Measurements from ENCODE around the gene AGAP6.
"Not testable (repeated sequence)": the region's sequence is repeated elsewhere in the genome, so short reads cannot be mapped to it uniquely, and the experiment has no call there.

Gene AGAP6

DNA sequence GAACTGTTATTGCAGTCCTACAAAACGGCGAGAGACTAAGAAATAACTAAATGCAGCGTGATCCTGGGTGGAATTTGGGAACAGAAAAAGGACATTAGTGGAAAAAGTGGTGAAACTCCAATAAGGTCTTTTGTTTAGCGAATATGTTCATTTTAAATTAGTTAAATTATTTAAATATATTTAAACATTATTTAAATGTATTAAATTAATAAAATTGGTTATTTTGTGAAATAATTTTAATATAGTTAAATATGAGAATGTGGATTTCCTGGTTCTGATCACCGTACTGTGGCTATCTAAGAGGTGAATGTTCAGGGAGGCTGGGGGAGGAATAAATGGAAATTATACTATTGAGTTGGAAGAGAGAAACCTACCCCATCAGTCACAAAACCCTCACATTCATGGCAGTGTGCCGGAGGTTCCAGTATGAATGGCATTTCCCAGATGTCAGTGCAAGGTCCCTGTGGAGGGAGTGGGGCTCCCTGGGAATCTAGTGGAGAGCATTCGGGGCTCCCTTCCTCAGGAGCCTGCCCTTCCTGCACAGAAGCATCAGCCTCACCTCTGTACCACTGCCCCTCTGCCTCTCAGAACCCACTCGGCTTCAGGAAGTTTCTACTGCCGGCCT lies 27.5 kb downstream of the AGAP6 start:
- H3K9me3 ChIP-seq (ENCODE audit: severe bottlenecking); H3K27me3 ChIP-seq (ENCODE audit: insufficient read depth, low read depth, severe bottlenecking); H3K36me3 ChIP-seq; H3K4me3 ChIP-seq (ENCODE audit: low read depth, low read length); DNase-seq; H3K27ac ChIP-seq: not testable (repeated sequence)

DNA sequence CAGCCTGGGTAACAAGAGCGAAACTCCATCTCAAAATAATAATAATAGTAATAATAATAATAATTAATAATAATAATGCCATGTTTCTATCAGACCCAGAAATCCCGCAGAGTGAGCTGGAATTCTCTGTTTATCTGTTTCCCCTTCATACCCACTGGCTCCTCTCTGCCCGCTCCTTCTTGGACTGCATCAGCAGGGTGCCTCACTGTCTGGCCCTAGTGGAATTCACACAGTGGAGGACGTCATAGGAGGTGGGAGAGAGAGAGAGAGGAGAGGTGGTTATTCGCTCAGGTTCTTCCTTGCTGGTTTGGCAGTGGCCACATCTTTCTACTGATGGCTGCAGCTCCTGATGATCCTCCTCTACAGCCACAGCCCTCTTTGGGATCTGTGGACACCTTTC lies 28.7 kb downstream of the AGAP6 start:
- H3K9me3 ChIP-seq (ENCODE audit: severe bottlenecking); H3K27me3 ChIP-seq (ENCODE audit: insufficient read depth, low read depth, severe bottlenecking); H3K27ac ChIP-seq; H3K4me3 ChIP-seq (ENCODE audit: low read depth, low read length); H3K36me3 ChIP-seq; DNase-seq: not testable (repeated sequence)

DNA sequence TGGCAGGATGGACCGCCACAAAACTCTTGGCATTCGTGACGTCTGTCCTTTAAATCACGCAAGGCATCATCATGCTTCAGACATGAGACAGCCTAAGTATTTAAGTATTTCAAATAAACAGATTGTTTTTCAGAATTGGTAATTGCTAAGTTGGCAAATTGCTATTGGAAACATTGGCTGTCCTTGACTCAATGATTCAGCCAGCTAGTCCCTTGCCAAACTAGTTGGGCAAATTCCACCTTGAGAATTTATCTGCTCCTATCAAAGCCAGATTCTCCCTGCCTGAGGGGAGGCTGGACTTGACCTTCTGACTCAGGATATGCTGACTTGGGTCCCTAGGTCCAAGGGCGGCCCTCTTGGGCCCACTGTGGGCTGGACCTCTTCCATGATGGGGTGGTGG lies 29.4 kb downstream of the AGAP6 start:
- not testable (repeated sequence) for H3K27me3 ChIP-seq (ENCODE audit: insufficient read depth, low read depth, severe bottlenecking); H3K27ac ChIP-seq; DNase-seq; H3K36me3 ChIP-seq; H3K4me3 ChIP-seq (ENCODE audit: low read depth, low read length); H3K9me3 ChIP-seq (ENCODE audit: severe bottlenecking)

DNA sequence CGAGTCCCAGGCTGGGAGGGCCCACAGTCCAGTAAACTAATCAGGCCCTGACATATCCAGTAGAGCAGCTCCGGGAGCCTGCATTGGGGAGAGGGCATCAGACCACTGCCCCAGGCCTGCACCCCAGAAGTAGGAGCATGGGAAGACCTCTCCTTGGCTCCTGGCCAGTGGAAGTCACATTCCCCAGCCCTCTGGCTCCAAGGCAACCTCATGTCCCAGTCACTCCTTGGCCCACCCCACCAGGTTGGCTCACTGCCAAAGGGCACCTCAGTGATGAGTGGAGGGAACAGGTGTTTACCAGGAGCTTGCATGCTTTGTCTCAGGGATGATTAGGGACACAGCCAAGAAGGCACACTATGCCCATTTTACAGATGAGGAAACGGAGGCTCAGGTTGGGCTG lies 31.1 kb downstream of the AGAP6 start:
- H3K36me3 ChIP-seq; H3K27me3 ChIP-seq (ENCODE audit: insufficient read depth, low read depth, severe bottlenecking); H3K9me3 ChIP-seq (ENCODE audit: severe bottlenecking); DNase-seq; H3K27ac ChIP-seq; H3K4me3 ChIP-seq (ENCODE audit: low read depth, low read length): not testable (repeated sequence)

DNA sequence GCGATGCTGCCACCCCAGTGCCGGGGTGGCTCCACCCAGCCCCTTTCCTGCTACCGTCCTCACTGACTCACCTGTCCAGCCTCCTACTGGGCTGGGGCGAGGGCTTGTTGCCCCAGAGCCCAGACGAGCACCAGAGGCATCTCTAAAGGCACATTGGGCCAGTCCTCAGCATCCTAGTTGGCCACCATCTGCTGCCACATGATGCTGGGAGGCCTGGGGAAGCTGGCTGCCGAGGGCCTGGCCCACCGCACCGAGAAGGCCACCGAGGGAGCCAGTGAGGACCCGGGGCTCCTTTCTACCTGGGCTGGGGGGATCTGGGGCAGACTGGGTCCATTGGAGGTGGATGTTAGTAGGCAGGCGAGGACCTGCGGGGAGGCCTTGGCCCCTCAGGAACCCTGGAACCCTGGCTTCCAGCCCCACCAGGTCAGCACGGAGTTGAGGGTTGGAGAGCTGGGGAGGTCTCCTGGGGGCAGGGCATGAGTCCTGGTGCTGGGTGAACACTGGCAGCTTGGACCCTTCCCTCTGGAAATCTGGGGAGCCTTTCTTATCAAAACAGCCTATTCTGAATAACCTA lies 32.3 kb downstream of the AGAP6 start:
- not testable (repeated sequence) for DNase-seq; H3K27ac ChIP-seq; H3K9me3 ChIP-seq (ENCODE audit: severe bottlenecking); H3K27me3 ChIP-seq (ENCODE audit: insufficient read depth, low read depth, severe bottlenecking); H3K4me3 ChIP-seq (ENCODE audit: low read depth, low read length); H3K36me3 ChIP-seq

DNA sequence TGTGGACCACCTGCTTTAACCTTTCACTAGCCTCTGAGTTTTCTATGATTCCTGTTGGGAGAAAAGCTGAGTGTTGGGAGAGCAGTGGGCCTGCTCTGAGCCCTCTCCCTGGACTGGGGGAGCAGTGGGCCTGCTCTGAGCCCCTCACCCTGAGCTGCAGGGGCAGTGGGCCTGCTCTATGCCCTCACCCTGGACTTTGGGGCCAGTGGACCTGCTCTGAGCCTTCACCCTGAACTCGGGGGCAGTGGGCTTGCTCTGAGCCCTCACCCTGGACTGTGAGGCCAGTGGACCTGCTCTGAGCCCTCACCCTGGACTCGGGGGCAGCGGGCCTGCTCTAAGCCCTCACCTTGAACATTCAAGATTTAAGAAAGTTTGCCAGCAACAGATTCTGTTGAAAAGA lies 33.4 kb downstream of the AGAP6 start:
- TF ChIP-seq, protein P1, sequence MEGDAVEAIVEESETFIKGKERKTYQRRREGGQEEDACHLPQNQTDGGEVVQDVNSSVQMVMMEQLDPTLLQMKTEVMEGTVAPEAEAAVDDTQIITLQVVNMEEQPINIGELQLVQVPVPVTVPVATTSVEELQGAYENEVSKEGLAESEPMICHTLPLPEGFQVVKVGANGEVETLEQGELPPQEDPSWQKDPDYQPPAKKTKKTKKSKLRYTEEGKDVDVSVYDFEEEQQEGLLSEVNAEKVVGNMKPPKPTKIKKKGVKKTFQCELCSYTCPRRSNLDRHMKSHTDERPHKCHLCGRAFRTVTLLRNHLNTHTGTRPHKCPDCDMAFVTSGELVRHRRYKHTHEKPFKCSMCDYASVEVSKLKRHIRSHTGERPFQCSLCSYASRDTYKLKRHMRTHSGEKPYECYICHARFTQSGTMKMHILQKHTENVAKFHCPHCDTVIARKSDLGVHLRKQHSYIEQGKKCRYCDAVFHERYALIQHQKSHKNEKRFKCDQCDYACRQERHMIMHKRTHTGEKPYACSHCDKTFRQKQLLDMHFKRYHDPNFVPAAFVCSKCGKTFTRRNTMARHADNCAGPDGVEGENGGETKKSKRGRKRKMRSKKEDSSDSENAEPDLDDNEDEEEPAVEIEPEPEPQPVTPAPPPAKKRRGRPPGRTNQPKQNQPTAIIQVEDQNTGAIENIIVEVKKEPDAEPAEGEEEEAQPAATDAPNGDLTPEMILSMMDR (IDR thresholded peaks at IDR 0.05; ENCODE audit: low read depth, low read length), result no peak
- Histone ChIP-seq H3K9me3 (ENCODE audit: severe bottlenecking) (no peaks in the 10 kb centered on the region), H3K4me3 (ENCODE audit: low read depth, low read length) (no peak overlapping the region), H3K36me3 (no peaks in the 10 kb centered on the region), H3K27me3 (ENCODE audit: insufficient read depth, low read depth, severe bottlenecking) (no peaks in the 10 kb centered on the region), H3K27ac (no peak overlapping the region)
- no peak for DNase-seq

DNA sequence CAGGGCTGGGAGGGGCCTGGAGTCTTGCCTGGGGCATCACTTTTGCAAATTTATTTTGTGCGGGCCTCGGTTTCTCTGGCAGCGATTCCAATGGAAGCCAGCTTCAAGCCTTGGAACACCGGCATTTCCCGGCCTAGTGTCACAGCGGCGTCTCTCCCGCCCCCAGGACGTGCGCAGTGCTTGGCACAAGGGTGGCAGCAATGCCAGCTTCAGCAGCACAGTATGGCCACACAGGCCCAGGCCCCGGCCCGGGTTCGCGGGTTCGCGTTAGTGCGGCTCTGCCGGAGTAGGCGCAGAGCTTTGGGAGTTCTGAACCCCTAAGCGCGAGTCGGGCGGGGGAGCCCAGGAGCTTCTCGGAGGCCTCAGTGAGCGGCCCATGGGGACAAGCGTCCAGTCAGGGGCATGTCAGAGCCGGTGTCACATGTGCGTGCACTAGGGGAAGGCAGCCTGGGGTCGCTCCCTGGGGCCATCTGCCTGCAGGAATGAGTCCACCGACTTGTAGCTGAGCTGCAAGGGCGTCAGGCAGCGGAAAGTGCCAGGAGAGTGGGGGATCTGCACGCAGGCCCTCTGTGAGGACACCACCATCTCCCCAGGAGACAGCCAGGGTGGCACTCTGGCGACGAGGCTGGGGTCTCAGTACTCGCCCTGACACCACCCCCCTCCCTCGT lies 36.6 kb downstream of the AGAP6 start:
- H3K4me3 ChIP-seq (ENCODE audit: low read depth, low read length); H3K27ac ChIP-seq; DNase-seq; H3K36me3 ChIP-seq; H3K9me3 ChIP-seq (ENCODE audit: severe bottlenecking); H3K27me3 ChIP-seq (ENCODE audit: insufficient read depth, low read depth, severe bottlenecking): not testable (repeated sequence)

DNA sequence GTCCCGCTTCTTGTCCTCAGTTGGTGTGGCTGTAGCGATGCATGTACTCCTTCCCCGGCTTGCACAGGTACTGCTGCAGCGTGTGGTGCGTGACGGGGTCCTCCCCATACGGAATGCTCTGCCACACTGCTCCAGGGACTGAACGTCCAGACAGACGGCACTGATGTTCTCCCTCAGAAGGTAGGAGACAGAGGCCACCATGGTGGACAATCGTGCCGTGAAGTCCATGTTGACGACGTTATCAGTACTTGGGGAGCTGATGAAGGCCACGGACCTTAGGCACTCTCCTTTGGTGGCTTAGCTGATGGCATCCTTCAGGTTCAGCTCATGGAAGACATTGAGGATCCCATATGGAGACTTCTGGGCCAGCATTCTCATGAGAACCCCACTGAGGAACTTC lies 37.4 kb downstream of the AGAP6 start:
- H3K36me3 ChIP-seq, result no peaks in the 10 kb centered on the region
- H3K27me3 ChIP-seq (ENCODE audit: insufficient read depth, low read depth, severe bottlenecking), result no peaks in the 10 kb centered on the region
- H3K27ac ChIP-seq, result no peak overlapping the region
- DNase-seq, result no peak
- TF ChIP-seq, protein P1 (IDR thresholded peaks at IDR 0.05; ENCODE audit: low read depth, low read length), result no peak
- no peak overlapping the region for H3K4me3 ChIP-seq (ENCODE audit: low read depth, low read length)
- H3K9me3 ChIP-seq (ENCODE audit: severe bottlenecking), result no peaks in the 10 kb centered on the region

DNA sequence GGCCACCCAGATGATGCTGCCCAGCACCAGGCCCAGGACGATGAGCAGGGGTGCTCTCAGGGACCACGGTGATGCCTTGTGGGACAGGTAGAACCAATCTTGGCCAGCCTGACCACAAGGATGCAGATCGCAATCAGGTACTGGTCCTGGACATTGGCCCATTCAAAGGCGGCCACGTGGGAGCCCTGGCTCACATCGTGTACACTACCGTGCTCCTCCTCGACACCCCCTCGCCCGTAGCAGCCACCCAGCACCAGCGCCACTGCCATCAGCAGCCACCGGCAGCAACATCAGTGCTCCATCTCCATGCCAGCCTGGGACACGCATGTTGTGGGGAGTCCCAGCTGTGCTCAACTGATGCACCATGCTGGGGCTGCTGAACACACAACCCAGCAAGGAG lies 39.0 kb downstream of the AGAP6 start:
- Histone ChIP-seq H3K27me3 (ENCODE audit: insufficient read depth, low read depth, severe bottlenecking) (no peaks in the 10 kb centered on the region), H3K9me3 (ENCODE audit: severe bottlenecking) (no peaks in the 10 kb centered on the region), H3K27ac (no peak overlapping the region), H3K4me3 (ENCODE audit: low read depth, low read length) (no peak overlapping the region), H3K36me3 (no peaks in the 10 kb centered on the region)
- TF ChIP-seq, protein P1 (IDR thresholded peaks at IDR 0.05; ENCODE audit: low read depth, low read length), result no peak
- DNase-seq, result no peak

Measured in WERI-Rb-1 (cell line).